Left lung (tissue), 10 donors: ENCODE measurements around the gene NEBL. TPM values are rescaled to one million over a fixed set of nuclear protein-coding genes. Genes with fewer than 3 reads are reported as not detected.

Source experiments
- ATAC-seq: fragments of 200-7000 bp; cut with Tn5 transposase; one replicate; pipeline ENCODE4 v1.9.1; 2020; ENCODE audit warnings: moderate library complexity
- DNase-seq, 4 donors: peaks; one replicate each; pipeline ENCODE4 v3.0.0-alpha.2; 2013 to 2020
- H3K27ac ChIP-seq, 2 donors: fragments of 200-600 bp; sonication (generic) in 1 of 2; one replicate each; pipeline versions ENCODE4 v1.5.0 to v1.8.0; 2020 to 2021
- H3K27me3 ChIP-seq, 2 donors: fragments of 200-600 bp; sonication (generic) in 1 of 2; one replicate each; pipeline versions ENCODE4 v1.5.0 to v1.8.0; 2020 to 2021
- H3K36me3 ChIP-seq, 2 donors: fragments of 200-600 bp; sonication (generic) in 1 of 2; one replicate each; pipeline versions ENCODE4 v1.5.0 to v1.8.0; 2020 to 2021
- H3K4me1 ChIP-seq, 2 donors: fragments of 200-600 bp; one replicate each; pipeline ENCODE4 v1.8.0; 2021
- H3K4me3 ChIP-seq, 2 donors: fragments of 200-600 bp; sonication (generic) in 1 of 2; one replicate each; pipeline versions ENCODE4 v1.5.0 to v1.8.0; 2020 to 2021; ENCODE audit warnings: mild to moderate bottlenecking in 1 of 2
- H3K9me3 ChIP-seq, 2 donors: fragments of 200-600 bp; sonication (generic) in 1 of 2; one replicate each; pipeline versions ENCODE4 v1.5.0 to v1.8.0; 2020 to 2021
- CTCF ChIP-seq, 2 donors: fragments of 200-600 bp; sonication (generic) in 1 of 2; IDR thresholded peaks; one replicate each; pipeline versions ENCODE4 v1.5.0 to v1.8.0; 2021; ENCODE audit warnings: antibody characterized with exemption in 2 of 2
- intact Hi-C, 2 donors: fragments of 100-400 bp; cut with DNase I; formaldehyde crosslinking; loops; one replicate each; pipeline versions ENCODE4 v1.11.2 to v1.14.2; 2022
- polyA plus RNA-seq, 6 donors: library from polyadenylated mRNA; unstranded; fragments of 120-200 nt; gene quantifications; one replicate each; pipeline ENCODE4 v1.2.1, GENCODE V29; 2013; ENCODE audit not compliant: insufficient read length in 6 of 6
- total RNA-seq, 2 donors: library from RNA; stranded (reverse); fragmentation: NEBNext Ultra II Directional; extraction: Animal tissue kit (Norgen Biotek cat#: 25700); gene quantifications; one replicate each; pipeline ENCODE4 v1.2.1, GENCODE V29; 2021
- donor health status: DM: no; HTN: yes; CAD: no.
- donor health status: DM: no; HTN: no; CAD: no.

Gene NEBL
- total and polyA plus RNA-seq, 8 donors, result 14.0 to 65.9 (median 20.2) TPM

GRCh38 chr10:20809631-20810030, 87.5 kb downstream of the NEBL start:
- ATAC-seq, result no peak
- H3K27ac ChIP-seq, result no peak overlapping the region
- no peaks in the 10 kb centered on the region for H3K36me3 ChIP-seq
- H3K9me3 ChIP-seq, result no peaks in the 10 kb centered on the region
- no peak for TF ChIP-seq CTCF (IDR thresholded peaks at IDR 0.05)
- intact Hi-C loops, result no loop called here
- no peak overlapping the region for H3K4me3 ChIP-seq
- no peak for DNase-seq
- no peaks in the 10 kb centered on the region for H3K27me3 ChIP-seq
- H3K4me1 ChIP-seq, result no peaks in the 10 kb centered on the region

GRCh38 chr10:20806487-20806886, 90.6 kb downstream of the NEBL start:
- Histone ChIP-seq H3K4me3 (no peak overlapping the region), H3K36me3 (no peaks in the 10 kb centered on the region), H3K27me3 (no peaks in the 10 kb centered on the region), H3K9me3 (no peaks in the 10 kb centered on the region), H3K4me1 (no peaks in the 10 kb centered on the region), H3K27ac (no peak overlapping the region)
- no peak for TF ChIP-seq CTCF (IDR thresholded peaks at IDR 0.05)
- no peak for ATAC-seq
- no peak for DNase-seq
- intact Hi-C loops, result no loop called here

GRCh38 chr10:20797290-20797689, 99.8 kb downstream of the NEBL start:
- Histone ChIP-seq H3K4me1 (no peaks in the 10 kb centered on the region), H3K27me3 (no peaks in the 10 kb centered on the region), H3K36me3 (no peaks in the 10 kb centered on the region), H3K27ac (no peak overlapping the region), H3K9me3 (no peaks in the 10 kb centered on the region), H3K4me3 (no peak overlapping the region)
- ATAC-seq (no peak), DNase-seq (no peak)
- intact Hi-C loops, result no loop called here
- TF ChIP-seq CTCF (IDR thresholded peaks at IDR 0.05), result no peak

- Histone ChIP-seq H3K36me3 (no peaks in the 10 kb centered on the region), H3K4me1 (no peaks in the 10 kb centered on the region), H3K9me3 (no peaks in the 10 kb centered on the region), H3K27me3 (no peaks in the 10 kb centered on the region), H3K4me3 (no peak overlapping the region), H3K27ac (no peak overlapping the region)
- no peak for ATAC-seq
- intact Hi-C loops, result no loop called here
- TF ChIP-seq CTCF (IDR thresholded peaks at IDR 0.05), result no peak
- DNase-seq, result no peak
Observed at GRCh38 chr10:20795391-20795790, 101.7 kb downstream of the NEBL start.

- no peak overlapping the region for H3K27ac ChIP-seq
- ATAC-seq, result no peak
- intact Hi-C loops, result no loop called here
- H3K9me3 ChIP-seq, result no peaks in the 10 kb centered on the region
- peak in 2 of 4 donors; percentile 48 to 54 for DNase-seq
- no peaks in the 10 kb centered on the region for H3K36me3 ChIP-seq
- no peak for TF ChIP-seq CTCF (IDR thresholded peaks at IDR 0.05)
- no peak overlapping the region for H3K4me3 ChIP-seq
- H3K27me3 ChIP-seq, result no peaks in the 10 kb centered on the region
- H3K4me1 ChIP-seq, result no peaks in the 10 kb centered on the region
Observed at GRCh38 chr10:20785174-20785573, 111.9 kb downstream of the NEBL start.
